Mesenteric fat pad (tissue), 1 donor: ENCODE data around the gene USP36. TPM values are rescaled to one million over a fixed set of nuclear protein-coding genes. Genes with fewer than 3 reads are reported as not detected.
"Not testable (repeated sequence)": the region's sequence is repeated elsewhere in the genome, so short reads cannot be mapped to it uniquely, and the experiment has no call there.

Source experiments
- DNase-seq: peaks from one replicate; pipeline ENCODE4 v3.0.0-alpha.2; 2020; ENCODE audit warnings: low spot score
- total RNA-seq: library from RNA; stranded (reverse); fragmentation: NEBNext Ultra II Directional; extraction: Animal tissue kit (Norgen Biotek cat#: 25700); gene quantifications from one replicate; pipeline ENCODE4 v1.2.1, GENCODE V29; 2021
- donor health status: DM: yes; HTN: yes; CAD: no.

The USP36 gene
- total RNA-seq, 1 donor from 2014 or later: 93.9 TPM

GRCh38 chr17:78794399-78794798 lies 46.2 kb downstream of the USP36 start:
- no peak for DNase-seq

DNA sequence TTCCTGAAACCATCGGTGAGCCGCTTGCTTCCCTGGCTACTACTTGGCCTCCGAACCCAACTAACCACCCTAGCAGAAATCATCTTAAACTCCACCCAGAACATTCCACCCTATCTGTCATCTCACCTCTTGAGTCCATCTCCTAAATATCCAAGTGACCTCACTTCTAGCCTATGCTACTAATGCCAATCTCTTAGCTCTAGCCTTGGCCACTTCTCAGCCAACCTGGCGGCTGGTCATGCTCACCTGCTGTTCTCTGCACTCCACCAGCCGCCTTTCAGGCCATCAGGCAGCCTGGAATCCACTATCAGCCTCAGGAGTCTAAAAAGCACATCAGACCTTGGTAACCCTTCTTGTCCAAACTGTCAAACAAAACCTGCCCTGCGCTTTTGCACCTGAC lies 46.6 kb downstream of the USP36 start:
- DNase-seq: no peak

- no peak for DNase-seq
Measured at GRCh38 chr17:78793415-78793814, 47.2 kb downstream of the USP36 start.

- DNase-seq: no peak
Measured at GRCh38 chr17:78791840-78792709, 48.5 kb downstream of the USP36 start.

DNA sequence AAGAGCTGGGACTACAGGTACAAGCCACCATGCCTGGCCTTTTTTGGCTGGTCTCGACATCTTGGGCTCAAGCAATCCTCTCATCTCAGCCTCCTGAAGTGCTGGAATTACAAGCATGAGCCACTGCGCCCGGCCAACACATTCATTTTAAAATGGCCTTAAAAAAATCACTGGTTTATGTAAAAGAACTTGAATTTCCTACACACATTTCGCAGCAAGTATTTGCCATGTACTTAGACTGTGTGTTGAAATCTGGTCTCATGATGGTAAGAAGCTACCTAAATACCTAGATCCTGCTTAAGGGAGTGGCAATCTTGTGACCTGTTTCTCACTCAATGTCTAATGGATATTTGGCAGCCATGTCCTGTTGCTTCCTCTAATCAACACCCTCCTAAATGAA lies 50.1 kb downstream of the USP36 start:
- no peak for DNase-seq

GRCh38 chr17:78789663-78790181 lies 50.9 kb downstream of the USP36 start:
- no peak for DNase-seq

GRCh38 chr17:78789149-78789662 lies 51.4 kb downstream of the USP36 start:
- no peak for DNase-seq

GRCh38 chr17:78788451-78788850 lies 52.2 kb downstream of the USP36 start:
- DNase-seq: no peak

DNA sequence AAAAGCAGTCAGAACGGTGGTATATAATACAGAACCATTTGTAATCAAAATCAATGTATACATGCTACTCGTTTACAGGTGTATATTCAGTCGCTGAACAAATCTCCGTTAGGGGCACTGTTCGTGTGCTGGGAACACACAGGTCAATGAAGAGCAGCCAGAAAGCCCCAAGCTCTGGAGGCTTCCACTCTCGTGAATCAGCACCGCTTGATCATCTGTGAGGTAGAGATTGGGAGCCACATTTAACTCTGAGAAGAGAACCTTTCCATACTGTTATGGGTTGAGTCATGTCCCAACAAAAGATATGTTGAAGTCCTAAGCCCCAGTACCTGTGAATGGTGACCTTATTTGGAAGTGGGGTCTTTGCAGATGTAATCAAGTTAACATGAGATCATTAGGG lies 53.2 kb downstream of the USP36 start:
- no peak for DNase-seq

- DNase-seq: no peak
Measured at GRCh38 chr17:78785663-78786057, 55.0 kb downstream of the USP36 start.

DNA sequence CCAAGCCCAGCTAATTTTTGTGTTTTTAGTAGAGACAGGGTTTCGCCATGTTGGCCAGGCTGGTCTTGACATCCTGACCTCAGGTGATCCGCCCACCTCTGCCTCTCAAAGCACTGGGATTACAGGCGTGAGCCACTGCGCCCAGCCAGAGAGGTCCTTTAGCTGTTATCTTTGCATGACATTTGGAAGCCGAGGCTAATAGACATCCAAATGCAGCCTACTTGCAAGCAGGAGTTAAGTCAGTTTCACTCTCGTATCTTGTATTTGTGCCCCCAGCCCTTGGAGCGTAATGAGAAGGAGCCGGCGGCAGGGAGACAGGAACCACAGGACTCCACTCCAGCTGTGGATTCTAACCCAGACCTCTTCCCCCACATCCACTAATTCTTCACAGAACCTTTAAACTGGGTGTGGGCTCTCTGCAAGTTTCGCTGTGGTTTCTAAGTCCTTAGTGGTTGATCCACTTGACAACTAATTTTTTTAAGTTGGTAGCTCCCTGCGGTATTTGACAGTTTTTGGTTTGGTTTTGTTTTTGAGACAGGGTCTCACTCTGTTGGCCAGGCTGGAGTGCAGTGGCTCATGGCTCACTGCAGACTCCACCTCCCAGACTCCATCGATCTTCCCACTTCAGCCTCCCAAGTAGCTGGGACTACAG lies 55.5 kb downstream of the USP36 start:
- DNase-seq: no peak

DNA sequence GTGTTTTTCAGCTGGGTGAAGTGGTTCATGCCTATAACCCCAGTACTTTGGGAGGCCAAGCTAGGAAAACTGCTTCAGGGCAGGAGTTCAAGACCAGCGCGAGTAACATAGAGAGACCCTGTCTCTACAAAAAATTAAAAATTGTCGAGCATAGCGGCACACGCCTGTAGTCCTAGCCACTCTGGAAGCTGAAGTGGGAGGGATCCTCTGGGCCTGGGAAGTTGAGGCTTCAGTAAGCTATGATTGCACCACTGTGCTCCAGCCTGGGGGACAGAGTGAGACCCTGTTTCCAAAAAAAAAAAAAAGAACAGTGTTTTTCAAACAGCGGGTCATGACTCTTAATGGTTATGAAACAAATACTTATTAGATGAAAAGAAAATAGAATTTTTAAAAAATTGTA lies 56.3 kb downstream of the USP36 start:
- no peak for DNase-seq

- DNase-seq: no peak
Measured at GRCh38 chr17:78783711-78784324, 56.8 kb downstream of the USP36 start.

- no peak for DNase-seq
Measured at GRCh38 chr17:78781893-78782304, 58.7 kb downstream of the USP36 start, which contains the start of gene CYTH1. Gene CYTH1 (minus strand): TSS chr17:78782273. CDS start chr17:78782223, 50 bp downstream.

GRCh38 chr17:78781104-78781892 lies 59.3 kb downstream of the USP36 start:
- no peak for DNase-seq

- no peak for DNase-seq
Measured at GRCh38 chr17:78780335-78780734, 60.3 kb downstream of the USP36 start.

GRCh38 chr17:78779850-78780249 lies 60.8 kb downstream of the USP36 start:
- no peak for DNase-seq

DNA sequence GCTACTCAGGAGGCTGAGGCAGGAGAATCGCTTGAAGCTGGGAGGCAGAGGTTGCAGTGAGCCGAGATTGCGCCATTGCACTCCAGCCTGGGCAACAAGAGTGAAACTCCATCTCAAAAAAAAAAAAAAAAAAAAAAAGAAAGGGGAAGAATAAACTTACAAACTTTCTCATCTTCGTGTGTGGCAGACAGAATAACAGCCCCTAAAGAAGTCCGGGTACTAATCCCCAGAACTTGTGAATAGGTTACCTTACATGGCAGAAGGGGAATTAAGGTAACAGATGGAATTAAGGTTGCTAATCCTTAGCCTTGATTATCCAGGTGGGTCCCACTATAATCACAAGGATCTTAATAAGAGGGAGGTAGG lies 61.3 kb downstream of the USP36 start:
- not testable (repeated sequence) for DNase-seq

GRCh38 chr17:78777881-78778280 lies 62.7 kb downstream of the USP36 start:
- DNase-seq: no peak

DNA sequence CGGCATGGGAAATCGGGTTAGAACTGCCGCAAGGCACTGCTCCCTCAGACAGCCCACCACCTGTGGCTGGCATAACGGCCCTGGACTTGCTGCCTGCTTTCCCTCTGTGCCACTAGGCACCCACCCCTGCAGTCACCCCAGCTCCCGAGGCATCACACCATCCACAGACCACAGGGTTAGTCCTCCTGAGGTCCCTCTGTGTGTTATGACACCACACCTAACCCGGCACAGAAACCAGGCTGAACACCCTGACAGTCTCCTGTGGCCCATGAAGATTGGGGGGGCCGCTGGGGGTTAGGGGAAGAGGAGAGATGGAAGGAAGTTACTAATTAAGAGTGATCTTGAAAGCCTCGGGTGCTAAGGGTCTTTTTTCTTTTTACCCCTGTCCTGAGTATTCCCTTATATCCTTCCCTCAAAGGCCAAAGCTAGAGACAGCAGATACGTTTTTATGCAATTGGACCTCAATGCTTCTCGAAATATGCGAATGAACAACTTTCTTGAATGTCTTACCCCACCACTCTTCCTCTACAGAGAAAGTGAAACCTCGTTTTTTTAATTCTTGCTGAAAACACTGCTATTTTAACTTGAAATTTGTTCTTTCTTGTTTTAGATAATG lies 65.5 kb downstream of the USP36 start:
- no peak for DNase-seq
